SK-N-SH treated with all-trans-retinoic acid at 6 μM for 48 hours (cell line): ENCODE measurements around the gene RFNG.

Source experiments
- ISL1 ChIP-seq: fragments of 250-450 bp; sonication (Bioruptor Pico); IDR thresholded peaks from 2 replicates; pipeline ENCODE4 v2.1.2; 2022; ENCODE audit warnings: mild to moderate bottlenecking, moderate library complexity
- PPARA ChIP-seq: fragments of 250-450 bp; sonication (Bioruptor Pico); IDR thresholded peaks from 2 replicates; pipeline ENCODE4 v1.5.0; 2020; ENCODE audit warnings: mild to moderate bottlenecking, borderline replicate concordance

GRCh38 chr17:82055965-82056728, 4.5 kb upstream of the RFNG start:
- TF ChIP-seq PPARA (CRISPR knock-in tag): no peak
- no peak for TF ChIP-seq ISL1 (CRISPR knock-in tag)
